GM21528 (cell line): ENCODE data around the gene SH3RF3.

ENCODE experiments used
- ATAC-seq: cut with Tn5 transposase; IDR thresholded peaks from one replicate; pipeline ENCODE4 v1.9.1; 2021; ENCODE audit warnings: mild to moderate bottlenecking, moderate library complexity; ENCODE audit not compliant: unreplicated experiment, low FRiP score

Gene SH3RF3

DNA sequence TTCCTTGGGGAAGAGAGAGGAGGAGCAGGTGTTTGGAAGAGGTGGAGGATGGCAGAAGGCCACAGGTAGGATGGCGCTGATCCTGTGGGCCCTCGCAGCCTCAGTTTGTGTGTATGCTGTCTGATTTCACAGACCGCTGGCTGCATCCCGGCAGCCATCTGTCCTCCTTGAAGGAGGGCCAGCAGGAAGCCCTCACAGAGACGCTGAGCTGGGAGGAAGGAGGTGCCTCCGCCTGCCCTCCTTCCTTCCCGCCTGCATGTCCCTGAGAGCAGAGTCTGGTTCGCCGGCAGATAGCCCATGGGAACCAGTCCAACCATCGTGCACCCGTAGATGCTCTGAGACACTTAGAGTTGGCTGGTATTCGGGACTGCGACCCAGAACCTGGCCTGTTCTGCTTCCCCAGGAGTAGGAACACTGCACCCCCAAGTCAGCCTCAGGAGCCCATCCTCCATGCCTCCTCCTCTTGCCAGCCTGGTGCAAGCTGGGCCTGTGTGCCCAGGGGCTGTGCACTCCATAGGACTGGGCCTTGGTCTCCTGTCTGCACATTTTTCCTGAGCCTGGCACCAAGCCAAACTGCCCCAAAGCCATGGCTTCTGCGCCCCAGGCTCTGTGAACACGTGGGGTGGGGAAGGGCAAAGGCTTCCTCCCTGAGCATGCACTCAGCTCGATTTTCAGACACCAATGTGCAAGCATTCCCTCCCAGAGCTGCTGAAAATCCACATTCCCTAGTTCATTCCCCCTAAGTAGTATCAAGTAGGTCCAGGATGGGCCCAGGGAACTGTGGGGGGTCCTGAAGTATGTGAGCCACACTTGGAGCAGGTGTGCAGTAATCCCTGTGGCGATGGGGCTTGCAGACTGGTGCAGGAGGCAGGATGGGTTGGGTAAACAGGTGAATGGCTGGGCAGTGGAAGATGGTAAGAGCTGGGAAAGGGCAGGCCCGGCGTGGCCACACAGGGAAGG lies 369.2 kb downstream of the SH3RF3 start:
- no peak for ATAC-seq

- ATAC-seq = no peak
Measured at GRCh38 chr2:109498906-109499305, 369.9 kb downstream of the SH3RF3 start.

DNA sequence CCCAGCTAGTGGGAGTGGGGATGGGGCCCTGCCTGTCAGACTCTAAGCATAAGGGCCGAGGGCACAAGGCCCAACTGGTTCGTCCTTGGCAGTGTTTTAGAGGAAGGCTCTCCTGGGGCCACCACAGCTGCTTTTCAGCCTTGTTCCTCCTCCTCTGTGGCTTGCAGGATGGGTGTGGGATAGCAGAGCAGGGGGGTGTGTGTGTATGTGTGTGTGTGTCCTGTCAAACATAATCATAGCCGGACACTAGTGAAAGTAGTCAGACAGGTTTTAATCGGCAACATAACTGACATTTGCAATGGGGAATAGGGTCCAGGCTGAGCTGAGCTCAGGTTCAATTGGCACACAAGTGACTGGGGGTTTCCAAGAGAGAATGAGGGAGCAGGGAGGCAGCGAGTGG lies 370.6 kb downstream of the SH3RF3 start:
- no peak for ATAC-seq

- no peak for ATAC-seq
Measured at GRCh38 chr2:109500910-109501309, 371.9 kb downstream of the SH3RF3 start.

DNA sequence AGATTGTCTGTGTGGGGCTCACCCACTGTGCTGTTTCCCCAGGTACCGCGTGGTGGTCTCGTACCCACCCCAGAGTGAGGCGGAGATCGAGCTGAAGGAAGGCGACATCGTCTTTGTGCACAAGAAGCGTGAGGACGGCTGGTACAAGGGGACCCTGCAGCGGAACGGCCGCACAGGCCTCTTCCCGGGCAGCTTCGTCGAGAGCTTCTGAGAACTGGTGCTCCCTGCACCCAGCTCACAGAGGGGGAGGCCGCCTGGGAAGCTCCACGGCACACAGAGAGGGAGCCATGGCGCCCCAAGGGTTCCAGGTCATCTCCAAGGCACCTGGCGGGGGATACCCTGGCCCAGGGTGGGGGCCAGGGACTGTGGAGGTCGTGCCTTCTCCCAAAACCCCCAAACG lies 372.5 kb downstream of the SH3RF3 start:
- ATAC-seq = no peak

GRCh38 chr2:109503191-109503590 lies 374.2 kb downstream of the SH3RF3 start:
- no peak for ATAC-seq

GRCh38 chr2:109507217-109507616 lies 378.2 kb downstream of the SH3RF3 start:
- ATAC-seq = no peak

DNA sequence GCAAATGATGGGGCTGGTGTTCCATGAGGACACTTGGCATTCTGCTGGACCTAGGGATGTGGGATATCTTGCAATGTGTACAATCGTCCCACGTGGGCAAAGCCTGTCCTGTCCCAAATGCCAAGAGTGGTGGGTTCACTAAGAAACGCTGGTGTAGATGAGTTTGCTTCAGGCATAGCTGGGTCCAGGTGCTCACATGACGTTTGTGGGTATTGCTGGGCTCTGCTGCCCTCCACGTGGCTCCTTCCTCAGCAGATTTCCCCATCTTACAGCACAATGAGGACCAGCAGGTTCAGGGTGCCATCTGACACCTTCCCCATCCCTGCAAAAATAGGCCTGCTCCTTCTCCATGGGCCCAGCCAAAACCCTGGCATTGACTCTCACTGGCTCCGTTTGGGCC lies 378.8 kb downstream of the SH3RF3 start:
- ATAC-seq = no peak

DNA sequence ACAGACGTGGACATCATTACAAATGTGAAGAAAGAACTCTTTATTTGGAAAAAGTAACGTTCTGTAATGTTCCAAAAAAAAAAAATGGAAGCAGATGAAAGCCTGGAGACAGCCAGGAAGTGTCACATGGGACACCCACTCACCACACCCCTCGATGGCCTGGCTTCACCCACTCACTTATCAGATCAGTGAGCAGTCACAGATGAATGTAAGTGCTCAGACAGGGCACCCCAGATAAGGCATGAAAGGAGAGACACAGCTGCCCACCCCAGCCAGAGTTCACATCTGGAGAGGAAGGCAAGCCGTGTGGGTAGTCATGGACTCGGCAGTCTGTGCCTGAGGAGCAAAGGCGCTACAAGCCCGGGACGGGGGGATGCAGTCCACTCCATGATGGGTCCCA lies 379.6 kb downstream of the SH3RF3 start:
- ATAC-seq = no peak

GRCh38 chr2:109510136-109511028 lies 381.4 kb downstream of the SH3RF3 start:
- no peak for ATAC-seq

DNA sequence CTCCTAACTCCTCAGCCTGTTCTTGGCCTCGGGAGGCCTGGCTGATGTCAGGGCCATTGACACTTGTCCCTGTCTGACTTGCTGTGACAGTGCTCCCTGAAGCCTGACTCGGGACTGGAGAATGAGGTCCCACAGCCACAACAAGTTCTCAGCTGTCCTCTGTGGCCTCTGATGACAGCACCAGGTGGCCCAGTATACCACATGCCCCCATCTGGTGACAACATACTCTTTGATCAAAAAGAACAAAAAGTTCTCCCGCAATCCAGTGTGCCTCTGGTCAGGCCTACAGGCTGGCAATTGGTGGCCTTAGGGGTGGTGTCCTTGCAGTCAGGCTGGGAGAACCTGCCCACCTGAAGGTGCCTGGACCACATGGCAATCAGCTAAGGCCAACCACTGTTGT lies 382.2 kb downstream of the SH3RF3 start:
- ATAC-seq = no peak

GRCh38 chr2:109512076-109512475 lies 383.1 kb downstream of the SH3RF3 start:
- no peak for ATAC-seq

DNA sequence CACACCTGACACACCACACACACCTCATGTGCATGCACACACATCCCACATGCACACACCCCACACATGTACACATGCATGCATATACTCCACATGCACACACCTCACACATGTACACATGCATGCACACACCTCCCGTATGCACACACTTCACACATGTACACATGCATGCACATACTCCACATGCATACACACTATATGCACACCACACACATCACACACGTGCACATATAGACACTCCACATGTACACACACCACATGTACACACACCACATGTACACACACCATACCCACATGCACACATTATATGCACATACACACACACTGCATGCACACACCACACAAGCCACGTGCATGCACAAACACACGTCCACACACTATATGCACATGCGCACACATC lies 384.2 kb downstream of the SH3RF3 start:
- no peak for ATAC-seq

- ATAC-seq = peak; percentile 61
Measured at GRCh38 chr2:109513749-109514588, 385.0 kb downstream of the SH3RF3 start.

GRCh38 chr2:109514857-109515256 lies 385.9 kb downstream of the SH3RF3 start:
- no peak for ATAC-seq

- ATAC-seq = no peak
Measured at GRCh38 chr2:109516445-109517117, 387.6 kb downstream of the SH3RF3 start.

GRCh38 chr2:109517118-109517889 lies 388.3 kb downstream of the SH3RF3 start:
- no peak for ATAC-seq

GRCh38 chr2:109519513-109519912 lies 390.5 kb downstream of the SH3RF3 start:
- ATAC-seq = no peak
